GM13976 (cell line): ENCODE measurements around the gene ZNF17.
A peak's percentile ranks its signal among the peaks of the same experiment; 100 is the strongest.

Experiments
- DNase-seq: peaks from one replicate; pipeline ENCODE4 v3.0.0; 2012; ENCODE audit warnings: low spot score
- CTCF ChIP-seq: IDR thresholded peaks from 2 replicates; pipeline ENCODE4 v1.5.1; 2012; ENCODE audit warnings: borderline replicate concordance, mild to moderate bottlenecking; ENCODE audit not compliant: insufficient read depth; ENCODE audit errors: extremely low read depth, missing control alignments, control extremely low read depth
- in situ Hi-C: fragments of 300-500 bp; cut with MboI; formaldehyde crosslinking; loops from one replicate; pipeline ENCODE4 v1.12.0; 2022; ENCODE audit warnings: low sequenced_read_pairs, mixed read lengths, inconsistent platforms; ENCODE audit not compliant: unreplicated experiment

The ZNF17 gene

GRCh38 chr19:57376151-57376550 lies 34.8 kb upstream of the ZNF17 start:
- in situ Hi-C loops, result no loop called here
- TF ChIP-seq CTCF, result no peak
- DNase-seq, result no peak

- TF ChIP-seq CTCF, result no peak
- in situ Hi-C loops, result no loop called here
- DNase-seq, result no peak
Observed at GRCh38 chr19:57377498-57378146, 33.3 kb upstream of the ZNF17 start.

DNA sequence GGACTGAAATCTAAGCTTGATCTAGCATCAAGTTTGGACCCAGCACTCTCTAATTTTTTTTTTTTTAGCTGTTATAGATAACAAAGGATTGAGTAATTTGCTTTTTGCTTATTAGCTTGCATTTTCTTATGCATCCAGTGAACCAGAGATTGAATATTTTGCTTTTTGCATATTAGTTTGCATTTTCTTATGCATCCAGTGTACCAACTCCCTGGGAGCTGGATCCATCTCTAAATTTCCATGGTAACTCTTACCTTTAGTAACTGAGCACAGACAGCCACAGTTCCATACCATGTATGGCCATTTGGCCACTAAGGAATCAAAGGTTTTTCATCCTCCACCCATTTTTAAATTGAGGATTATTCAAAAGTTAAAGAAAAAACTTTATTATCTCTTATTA lies 30.0 kb upstream of the ZNF17 start:
- in situ Hi-C loops, result no loop called here
- DNase-seq, result no peak
- no peak for TF ChIP-seq CTCF

GRCh38 chr19:57382806-57383488 lies 28.0 kb upstream of the ZNF17 start:
- in situ Hi-C loops, result no loop called here
- DNase-seq, result no peak
- TF ChIP-seq CTCF, result no peak

- in situ Hi-C loops, result no loop called here
- DNase-seq, result no peak
- no peak for TF ChIP-seq CTCF
Observed at GRCh38 chr19:57389194-57389729, 21.7 kb upstream of the ZNF17 start.

GRCh38 chr19:57389730-57390598 lies 21.0 kb upstream of the ZNF17 start, which contains the start of gene ZNF548:
ZNF548 (plus strand) TSS chr19:57389854; CDS start chr19:57390100, 246 bp downstream.
- in situ Hi-C loops, result no loop called here

More at GRCh38 chr19:57389730-57390598, 21.0 kb upstream of the ZNF17 start, which contains the start of gene ZNF548:
- DNase-seq, result peak; percentile 93
- no peak for TF ChIP-seq CTCF
